HepG2 (cell line): ENCODE data around the gene ADGRB3.

ENCODE experiments used
- MLX ChIP-seq: IDR thresholded peaks from 2 replicates; pipeline ENCODE4 v1.6.1; 2016
- RBM39 ChIP-seq: fragments of 200-400 bp; formaldehyde crosslinking; IDR thresholded peaks from one replicate; pipeline ENCODE4 v1.6.1; 2018; ENCODE audit warnings: antibody characterized with exemption, mild to moderate bottlenecking, low read depth, low read length; ENCODE audit not compliant: poor library complexity, severe bottlenecking
- SP2 ChIP-seq: sonication (generic); formaldehyde crosslinking; IDR thresholded peaks from 2 replicates; pipeline ENCODE4 v1.5.1; 2020; ENCODE audit warnings: mild to moderate bottlenecking, missing genetic modification reagents
- YY1 ChIP-seq: IDR thresholded peaks from 2 replicates; pipeline ENCODE4 v1.6.1; 2011; ENCODE audit warnings: low read length, low read depth, moderate library complexity, mild to moderate bottlenecking; ENCODE audit not compliant: insufficient read depth, insufficient replicate concordance
- ZBTB2 ChIP-seq: sonication (generic); formaldehyde crosslinking; IDR thresholded peaks from 2 replicates; pipeline ENCODE4 v1.8.0; 2022; ENCODE audit warnings: low read depth, missing genetic modification reagents
- ZNF543 ChIP-seq: sonication (generic); formaldehyde crosslinking; IDR thresholded peaks from 2 replicates; pipeline ENCODE4 v1.4.0; 2020; ENCODE audit warnings: mild to moderate bottlenecking, missing genetic modification reagents
- ZXDC ChIP-seq: sonication (generic); formaldehyde crosslinking; IDR thresholded peaks from 2 replicates; pipeline ENCODE4 v1.5.0; 2020; ENCODE audit warnings: mild to moderate bottlenecking, missing genetic modification reagents

- TF ChIP-seq ZNF543 (CRISPR knock-in tag): no peak
- TF ChIP-seq ZXDC (CRISPR knock-in tag): no peak
- no peak for TF ChIP-seq ZBTB2
- no peak for TF ChIP-seq SP2 (CRISPR knock-in tag)
- TF ChIP-seq MLX (CRISPR knock-in tag): no peak
- no peak for TF ChIP-seq YY1
- TF ChIP-seq RBM39: no peak
Observed at GRCh38 chr6:68638230-68638900, 3.3 kb downstream of the ADGRB3 start.
